GM23338 (cell line): ENCODE data around the gene B4GALT5. TPM values are rescaled to one million over a fixed set of nuclear protein-coding genes. Genes with fewer than 3 reads are reported as not detected.
A peak's percentile ranks its signal among the peaks of the same experiment; 100 is the strongest.

Source experiments
- ATAC-seq: fragments of 200-7000 bp; cut with Tn5 transposase; 3 replicates; pipeline ENCODE4 v1.9.1; 2020
- DNase-seq: peaks from one replicate; pipeline ENCODE4 v3.0.0-alpha.2; 2015; ENCODE audit warnings: low spot score
- H2AFZ ChIP-seq: fragments of 200-600 bp; sonication (generic); 2 replicates; pipeline ENCODE4 v1.8.0; 2016; ENCODE audit warnings: antibody characterized with exemption, mild to moderate bottlenecking, moderate library complexity
- H3F3A ChIP-seq: fragments of 200-600 bp; sonication (generic); replicated peaks from 2 replicates; pipeline ENCODE4 v1.8.0; 2017; ENCODE audit warnings: antibody characterized with exemption, mixed run types, low read depth
- H3K27ac ChIP-seq: fragments of 200-600 bp; sonication (generic); 2 replicates; pipeline ENCODE4 v1.6.1; 2016; ENCODE audit warnings: low read depth
- H3K27me3 ChIP-seq: fragments of 200-600 bp; sonication (generic); 2 replicates; pipeline ENCODE4 v1.8.0; 2016; ENCODE audit warnings: mild to moderate bottlenecking, mixed run types, moderate library complexity; ENCODE audit not compliant: insufficient read depth
- H3K36me3 ChIP-seq: fragments of 200-600 bp; sonication (generic); 2 replicates; pipeline ENCODE4 v1.8.0; 2016; ENCODE audit warnings: mild to moderate bottlenecking; ENCODE audit not compliant: insufficient read depth
- H3K4me1 ChIP-seq: fragments of 200-600 bp; sonication (generic); 2 replicates; pipeline ENCODE4 v1.8.0; 2016; ENCODE audit warnings: mild to moderate bottlenecking, moderate library complexity; ENCODE audit not compliant: insufficient read depth
- H3K4me2 ChIP-seq: fragments of 200-600 bp; sonication (generic); 2 replicates; pipeline ENCODE4 v1.7.1; 2017; ENCODE audit warnings: mixed run types
- H3K4me3 ChIP-seq: fragments of 200-600 bp; sonication (generic); 2 replicates; pipeline ENCODE4 v1.6.1; 2016; ENCODE audit warnings: mixed run types
- H3K79me2 ChIP-seq: fragments of 200-600 bp; sonication (generic); replicated peaks from 2 replicates; pipeline ENCODE4 v1.8.0; 2017; ENCODE audit warnings: mild to moderate bottlenecking; ENCODE audit not compliant: insufficient read depth
- H3K9me2 ChIP-seq: fragments of 200-600 bp; sonication (generic); 2 replicates; pipeline ENCODE4 v1.8.0; 2017; ENCODE audit not compliant: insufficient read depth
- H4K20me1 ChIP-seq: fragments of 200-600 bp; sonication (generic); replicated peaks from 2 replicates; pipeline ENCODE4 v1.8.0; 2017; ENCODE audit warnings: mild to moderate bottlenecking; ENCODE audit not compliant: insufficient read depth
- H3K27ac Mint-ChIP-seq: 2 replicates; pipeline ENCODE4 v1.8.0; 2020; ENCODE audit warnings: inconsistent platforms, mild to moderate bottlenecking, moderate library complexity, mixed read lengths
- H3K27me3 Mint-ChIP-seq: 3 replicates; pipeline ENCODE4 v1.8.0; 2022; ENCODE audit warnings: low read depth, mild to moderate bottlenecking, moderate library complexity, mixed read lengths, inconsistent platforms; ENCODE audit not compliant: insufficient read depth, poor library complexity
- H3K36me3 Mint-ChIP-seq: 3 replicates; pipeline ENCODE4 v1.8.0; 2021; ENCODE audit warnings: low read depth, mild to moderate bottlenecking, inconsistent platforms, moderate library complexity, mixed read lengths
- H3K4me1 Mint-ChIP-seq: 3 replicates; pipeline ENCODE4 v1.8.0; 2020; ENCODE audit warnings: mild to moderate bottlenecking, inconsistent platforms, mixed read lengths
- H3K4me3 Mint-ChIP-seq: 3 replicates; pipeline ENCODE4 v1.8.0; 2021; ENCODE audit warnings: moderate library complexity, mild to moderate bottlenecking, inconsistent platforms, mixed read lengths
- H3K9me3 Mint-ChIP-seq: 3 replicates; pipeline ENCODE4 v1.8.0; 2020; ENCODE audit warnings: moderate library complexity, mild to moderate bottlenecking, inconsistent platforms, mixed read lengths
- CREB1 ChIP-seq: fragments of 250-450 bp; sonication (Bioruptor Pico); IDR thresholded peaks from 2 replicates; pipeline ENCODE4 v1.5.0; 2020; ENCODE audit warnings: low read depth, mild to moderate bottlenecking, moderate library complexity
- ZNF462 ChIP-seq: fragments of 250-450 bp; sonication (Bioruptor Pico); IDR thresholded peaks from 2 replicates; pipeline ENCODE4 v1.5.0; 2020; ENCODE audit warnings: mild to moderate bottlenecking, moderate library complexity
- polyA plus RNA-seq: library from polyadenylated mRNA; unstranded; fragments of >200 nt; fragmentation: Nextera tagmentation; extraction: Ambion mirVana; gene quantifications from 2 replicates; pipeline ENCODE4 v1.2.1, GENCODE V29; 2016
- total RNA-seq: library from RNA; depleted of rRNA; stranded (reverse); fragments of >200 nt; shearing (Covaris generic); gene quantifications from 2 replicates; pipeline ENCODE4 v1.2.3, GENCODE V29; 2014

B4GALT5 gene
- total and polyA plus RNA-seq, 2 experiments from 2014 or later, result 19.1 to 50.3 TPM

- TF ChIP-seq ZNF462 (CRISPR knock-in tag), result no peak
Measured at GRCh38 chr20:49634116-49634515, 79.6 kb downstream of the B4GALT5 start (continued).

GRCh38 chr20:49633643-49634042, 80.0 kb downstream of the B4GALT5 start:
- Histone ChIP-seq H4K20me1 (peaks cover 9% of the 10 kb centered on the region; the same call in 1 of the 2 replicates), H3K4me2 (no peak overlapping the region; the same call in 1 of the 2 replicates), H3K27ac (peak overlapping the region; percentile 76; the same call in 1 of the 2 replicates), H3K36me3 (peaks cover 32% of the 10 kb centered on the region), H3F3A (peaks cover 15% of the 10 kb centered on the region), H3K4me3 (no peak overlapping the region), H2AFZ (no peak overlapping the region), H3K79me2 (peaks cover 7% of the 10 kb centered on the region), H3K4me1 (peaks cover 29% of the 10 kb centered on the region), H3K27me3 (no peaks in the 10 kb centered on the region), H3K9me2 (no peaks in the 10 kb centered on the region)
- H3K9me3 Mint-ChIP-seq, result peaks cover 1% of the 10 kb centered on the region; the same call in 2 of the 3 replicates
- peaks cover 47% of the 10 kb centered on the region for H3K4me1 Mint-ChIP-seq
- 0 out of 2 replicates have a peak, but pooled peaks have one; percentile 18 for TF ChIP-seq CREB1
- no peak for TF ChIP-seq ZNF462 (CRISPR knock-in tag)
- H3K4me3 Mint-ChIP-seq, result no peak overlapping the region
- H3K27me3 Mint-ChIP-seq, result peaks cover 32% of the 10 kb centered on the region
- peaks cover 60% of the 10 kb centered on the region for H3K36me3 Mint-ChIP-seq
- peak; percentile 27 for ATAC-seq
- H3K27ac Mint-ChIP-seq, result peak overlapping the region; percentile 86
- no peak for DNase-seq
